ENCODE results near the gene MROH7.

GRCh38 chr1:54614563-54614962, 27.0 kb upstream of the MROH7 start:
- TF ChIP-seq POLR2A (IDR thresholded peaks at IDR 0.05) (no peak), CTCF (IDR thresholded peaks at IDR 0.05) (no peak)
